KMS-11 (cell line): ENCODE measurements around the gene GRID2.

Experiments
- H2AFZ ChIP-seq: fragments of 200-600 bp; sonication (generic); 2 replicates; pipeline ENCODE4 v1.6.1; 2016; ENCODE audit warnings: antibody characterized with exemption, mixed run types, low read depth
- H3K27ac ChIP-seq: fragments of 200-600 bp; sonication (generic); 2 replicates; pipeline ENCODE4 v1.6.1; 2016; ENCODE audit warnings: mild to moderate bottlenecking, mixed run types
- H3K27me3 ChIP-seq: fragments of 200-600 bp; sonication (generic); 2 replicates; pipeline ENCODE4 v1.6.1; 2017; ENCODE audit warnings: mild to moderate bottlenecking, low read depth, mixed run types, moderate library complexity; ENCODE audit not compliant: insufficient read depth
- H3K36me3 ChIP-seq: fragments of 200-600 bp; sonication (generic); 2 replicates; pipeline ENCODE4 v1.6.1; 2017; ENCODE audit warnings: mild to moderate bottlenecking, mixed run types; ENCODE audit not compliant: insufficient read depth
- H3K4me1 ChIP-seq: fragments of 200-600 bp; sonication (generic); 2 replicates; pipeline ENCODE4 v1.6.1; 2016; ENCODE audit warnings: mild to moderate bottlenecking, low read depth, mixed run types; ENCODE audit not compliant: poor library complexity, severe bottlenecking
- H3K4me2 ChIP-seq: fragments of 200-600 bp; sonication (generic); 2 replicates; pipeline ENCODE4 v1.7.0; 2016; ENCODE audit warnings: mild to moderate bottlenecking, mixed run types
- H3K4me3 ChIP-seq: fragments of 200-600 bp; sonication (generic); IDR thresholded peaks from 2 replicates; pipeline ENCODE4 v1.6.1; 2017; ENCODE audit warnings: low read depth, low read length, mixed read lengths; ENCODE audit not compliant: insufficient read depth
- H3K79me2 ChIP-seq: fragments of 200-600 bp; sonication (generic); 2 replicates; pipeline ENCODE4 v1.6.1; 2016; ENCODE audit warnings: low read depth, mixed run types; ENCODE audit not compliant: insufficient read depth
- H3K9ac ChIP-seq: fragments of 200-600 bp; sonication (generic); 2 replicates; pipeline ENCODE4 v1.6.1; 2016; ENCODE audit warnings: mild to moderate bottlenecking, mixed run types
- H4K20me1 ChIP-seq: fragments of 200-600 bp; sonication (generic); 2 replicates; pipeline ENCODE4 v1.6.1; 2016; ENCODE audit warnings: mild to moderate bottlenecking, mixed run types; ENCODE audit not compliant: insufficient read depth
- CTCF ChIP-seq: fragments of 200-600 bp; sonication (generic); conservative IDR thresholded peaks from 2 replicates; pipeline ENCODE4 v1.6.1; 2017; ENCODE audit warnings: low read depth, mild to moderate bottlenecking, antibody characterized with exemption, low read length, moderate library complexity, mixed read lengths

GRID2 gene

GRCh38 chr4:93646233-93646930 is 1342.6 kb downstream of the GRID2 start:
- H3K4me2 ChIP-seq = no peak overlapping the region
- H4K20me1 ChIP-seq = no peaks in the 10 kb centered on the region
- no peaks in the 10 kb centered on the region for H3K79me2 ChIP-seq
- no peaks in the 10 kb centered on the region for H3K4me1 ChIP-seq
- no peak overlapping the region for H2AFZ ChIP-seq
- no peaks in the 10 kb centered on the region for H3K36me3 ChIP-seq
- no peak for TF ChIP-seq CTCF
- H3K9ac ChIP-seq = no peak overlapping the region
- no peak overlapping the region for H3K27ac ChIP-seq
- H3K4me3 ChIP-seq = no peak overlapping the region
- H3K27me3 ChIP-seq = no peaks in the 10 kb centered on the region

DNA sequence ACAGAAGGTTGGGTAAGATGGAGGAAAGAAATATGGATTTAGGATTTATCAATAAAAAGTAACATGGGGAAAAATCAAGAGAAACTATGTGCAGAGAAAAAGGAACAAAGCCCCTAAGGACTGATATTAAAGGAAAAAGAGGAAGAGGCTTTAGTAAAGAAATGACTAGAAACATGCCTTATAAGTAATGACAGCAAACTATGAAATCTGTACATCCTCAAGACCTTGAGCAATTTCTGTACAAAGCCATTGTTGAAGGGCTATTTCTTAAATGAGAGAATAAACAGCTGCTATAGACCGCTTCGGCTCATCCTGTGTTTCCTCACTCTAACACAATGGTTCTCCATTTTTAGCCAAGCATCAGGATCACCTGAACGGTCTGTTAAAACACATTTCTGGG is 1344.5 kb downstream of the GRID2 start:
- no peaks in the 10 kb centered on the region for H4K20me1 ChIP-seq
- H3K4me1 ChIP-seq = no peaks in the 10 kb centered on the region
- H3K27me3 ChIP-seq = no peaks in the 10 kb centered on the region
- no peaks in the 10 kb centered on the region for H3K36me3 ChIP-seq
- H3K4me2 ChIP-seq = no peak overlapping the region
- H3K9ac ChIP-seq = no peak overlapping the region
- no peaks in the 10 kb centered on the region for H3K79me2 ChIP-seq
- H2AFZ ChIP-seq = no peak overlapping the region
- no peak for TF ChIP-seq CTCF
- H3K4me3 ChIP-seq = no peak overlapping the region
- no peak overlapping the region for H3K27ac ChIP-seq

- H3K79me2 ChIP-seq = no peaks in the 10 kb centered on the region
- H2AFZ ChIP-seq = no peak overlapping the region
- H3K27me3 ChIP-seq = no peaks in the 10 kb centered on the region
- no peaks in the 10 kb centered on the region for H4K20me1 ChIP-seq
- no peak for TF ChIP-seq CTCF
- H3K4me2 ChIP-seq = no peak overlapping the region
- no peaks in the 10 kb centered on the region for H3K4me1 ChIP-seq
- H3K4me3 ChIP-seq = no peak overlapping the region
- no peak overlapping the region for H3K9ac ChIP-seq
- no peaks in the 10 kb centered on the region for H3K36me3 ChIP-seq
- no peak overlapping the region for H3K27ac ChIP-seq
Observed at GRCh38 chr4:93649828-93650227, 1346.1 kb downstream of the GRID2 start.

DNA sequence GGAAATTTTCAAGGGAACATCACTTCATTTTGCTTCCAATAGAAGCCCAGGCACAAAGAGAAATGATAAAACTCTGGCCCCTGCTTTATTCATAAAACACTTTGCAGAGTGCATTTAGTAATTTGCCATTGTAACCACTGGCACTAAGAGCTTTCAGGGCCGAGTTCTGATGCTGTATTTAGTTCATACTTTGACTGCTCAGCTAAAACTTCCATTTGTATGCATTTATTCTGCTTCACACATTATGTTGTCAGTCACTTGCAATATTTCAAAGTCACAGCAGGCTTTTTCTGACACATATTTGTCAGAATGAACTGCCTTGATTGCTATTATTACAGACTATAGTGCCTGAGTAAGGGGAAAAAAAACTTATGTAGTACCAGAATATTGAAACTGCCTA is 1350.4 kb downstream of the GRID2 start:
- Histone ChIP-seq H2AFZ (no peak overlapping the region), H3K4me2 (no peak overlapping the region), H3K4me3 (no peak overlapping the region), H3K27ac (no peak overlapping the region), H3K36me3 (no peaks in the 10 kb centered on the region), H3K79me2 (no peaks in the 10 kb centered on the region), H3K27me3 (no peaks in the 10 kb centered on the region), H4K20me1 (no peaks in the 10 kb centered on the region), H3K9ac (no peak overlapping the region), H3K4me1 (no peaks in the 10 kb centered on the region)
- TF ChIP-seq CTCF = no peak
